Effector CD8-positive, alpha-beta T cell (primary cell): Measurements from ENCODE around the gene SHTN1.

Experiments used
- DNase-seq: peaks from one replicate; lab custom pipeline; 2025; lab: John Stamatoyannopoulos, UW
- total RNA-seq, 4 experiments: gene quantifications; one replicate each; lab custom pipeline; 2026; lab: John Stamatoyannopoulos, UW

Gene SHTN1
- total RNA-seq = 0 to 0.91 (median 0.13) reads per million in 4 experiments

GRCh38 chr10:117005026-117005526 is at the start of gene SHTN1:
TSS of gene SHTN1 (minus strand) at chr10:117005187. CDS start at chr10:117005079, 108 bp downstream.
- no peak for DNase-seq

DNA sequence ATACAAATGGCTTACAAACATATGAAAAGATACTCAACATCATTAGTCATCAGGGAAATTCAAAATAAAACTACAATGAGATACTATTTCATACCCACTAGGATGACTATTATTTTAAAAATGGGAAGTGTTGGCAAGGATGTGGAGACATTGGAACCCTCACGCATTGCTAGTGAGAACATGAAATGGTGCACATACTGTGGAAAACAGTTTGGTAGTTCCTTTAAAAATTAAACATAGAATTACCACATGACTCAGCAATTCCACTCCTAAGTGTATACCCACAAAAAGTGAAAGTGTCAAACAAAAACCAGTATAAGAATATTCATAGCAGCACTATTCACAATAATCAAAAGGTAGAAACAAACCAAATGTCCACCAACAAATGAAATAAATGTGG is 48.5 kb upstream of the SHTN1 start:
- no peak for DNase-seq

DNA sequence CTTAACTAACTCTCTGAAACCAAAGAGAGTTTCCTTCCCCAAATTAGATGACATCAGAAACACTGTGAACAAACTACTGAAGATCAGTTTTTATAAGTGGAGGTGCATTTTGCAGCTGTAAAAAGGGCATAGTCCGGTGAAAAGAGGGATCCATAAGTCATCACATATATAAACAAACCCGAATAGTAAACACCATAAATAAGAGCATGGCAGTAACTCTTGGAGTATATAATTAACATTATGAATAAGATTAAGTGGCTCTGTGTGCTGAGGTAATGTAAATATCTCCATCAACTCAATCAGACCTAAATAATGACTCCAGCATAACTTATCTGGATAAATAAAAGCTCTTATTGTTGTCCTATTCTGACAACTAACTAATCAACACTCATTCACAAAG is 43.0 kb upstream of the SHTN1 start:
- DNase-seq = no peak

DNA sequence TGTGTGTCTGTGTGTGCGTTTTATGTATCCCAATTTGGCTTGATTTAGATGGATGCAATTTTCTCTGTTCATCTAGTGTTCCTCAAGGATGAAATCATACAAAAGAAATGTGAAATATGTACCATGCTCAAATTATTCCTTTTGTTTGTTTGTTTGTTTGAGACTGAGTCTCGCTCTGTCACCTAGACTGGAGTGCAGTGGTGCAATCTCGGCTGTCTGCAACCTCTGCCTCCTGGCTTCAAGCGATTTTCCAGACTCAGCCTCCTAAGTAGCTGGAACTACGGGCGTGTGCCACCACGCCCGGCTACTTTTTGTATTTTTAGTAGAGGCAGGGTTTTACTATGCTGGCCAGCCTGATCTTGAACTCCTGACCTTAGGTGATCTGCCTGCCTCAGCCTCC is 11.3 kb upstream of the SHTN1 start:
- no peak for DNase-seq

DNA sequence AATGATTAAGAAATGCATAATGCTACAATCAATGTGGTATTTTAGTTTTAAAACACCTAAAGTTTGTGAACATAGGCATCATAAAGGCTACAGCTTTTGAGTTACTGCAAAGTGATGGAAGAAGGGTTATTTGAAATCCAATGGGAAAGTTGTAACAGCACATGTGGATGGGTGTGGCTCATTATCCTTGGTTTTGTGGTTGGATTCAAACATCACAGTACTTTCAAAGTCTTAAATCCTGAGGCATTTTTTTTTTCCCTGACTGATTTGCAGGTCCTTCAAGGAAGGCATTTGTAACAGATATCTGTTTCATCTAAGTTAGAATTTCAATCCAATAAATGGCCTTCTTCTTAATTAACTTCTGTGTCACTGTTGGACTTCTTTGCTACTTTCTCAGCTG is 9.8 kb upstream of the SHTN1 start:
- DNase-seq = no peak

- DNase-seq = no peak
Observed at GRCh38 chr10:117007080-117007479, 2.1 kb upstream of the SHTN1 start.

GRCh38 chr10:117005527-117006055 is 604 bp upstream of the SHTN1 start:
- DNase-seq = no peak

GRCh38 chr10:117004227-117005025 is 561 bp downstream of the SHTN1 start:
- no peak for DNase-seq

DNA sequence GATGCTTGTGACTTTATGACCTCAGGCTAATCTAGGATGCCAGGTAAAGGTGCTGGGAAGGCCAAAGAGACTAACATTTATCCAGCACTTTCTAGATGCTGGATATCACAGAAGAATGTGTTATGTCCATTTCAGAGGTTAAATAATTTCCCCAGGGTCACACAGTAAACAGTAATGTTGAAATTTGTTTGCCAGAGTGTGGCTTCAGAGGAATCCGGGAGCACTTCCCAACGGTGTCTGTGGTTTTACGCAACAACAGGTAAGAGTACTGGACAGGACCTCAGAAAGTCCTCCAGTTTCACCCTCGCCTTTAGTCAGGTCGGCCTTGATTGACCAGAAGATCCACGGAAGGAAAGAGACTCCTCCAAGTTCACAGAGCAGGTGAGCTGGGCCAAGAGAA is 1.7 kb downstream of the SHTN1 start:
- no peak for DNase-seq

DNA sequence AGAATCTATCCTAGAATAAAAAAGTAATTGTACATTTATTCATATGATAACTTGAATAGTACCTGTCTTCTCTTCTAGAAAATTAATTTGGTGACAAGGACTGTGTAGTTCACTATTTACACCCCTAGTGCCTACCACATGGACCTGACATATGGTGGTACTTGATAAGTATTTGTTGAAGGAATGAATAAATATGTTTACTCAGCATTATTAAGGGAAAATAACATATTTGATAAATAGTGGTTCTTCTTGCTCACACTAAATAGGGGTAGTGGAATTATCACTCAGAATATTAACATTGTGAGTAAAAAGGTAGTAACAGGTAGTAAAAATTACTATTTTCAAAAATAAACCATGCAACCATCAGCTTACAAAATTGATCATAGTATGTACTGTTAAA is 2.8 kb downstream of the SHTN1 start:
- DNase-seq = no peak

DNA sequence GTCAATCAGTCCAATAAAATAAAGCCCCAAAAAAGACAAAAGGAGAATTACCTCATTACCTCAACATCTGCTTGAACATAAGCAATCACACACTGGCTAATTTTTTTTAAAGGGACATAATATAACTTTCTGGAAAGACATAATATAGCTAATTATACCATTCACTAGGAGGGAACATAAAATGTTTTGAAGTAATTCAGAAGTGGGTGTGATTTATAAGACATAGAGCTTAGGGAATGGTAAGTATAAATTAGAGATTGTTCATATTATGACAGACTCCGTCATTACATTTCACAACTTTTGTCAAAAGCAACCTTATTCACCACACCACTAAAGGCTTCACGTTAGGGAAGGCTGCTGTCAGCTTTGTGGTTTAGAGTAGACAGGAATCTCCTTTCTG is 3.8 kb downstream of the SHTN1 start:
- DNase-seq = no peak

GRCh38 chr10:117000580-117000979 is 4.4 kb downstream of the SHTN1 start:
- no peak for DNase-seq

- no peak for DNase-seq
Observed at GRCh38 chr10:116998172-116998571, 6.8 kb downstream of the SHTN1 start.

- DNase-seq = no peak
Observed at GRCh38 chr10:116997015-116997414, 8.0 kb downstream of the SHTN1 start.

- DNase-seq = no peak
Observed at GRCh38 chr10:116995648-116996047, 9.3 kb downstream of the SHTN1 start.

DNA sequence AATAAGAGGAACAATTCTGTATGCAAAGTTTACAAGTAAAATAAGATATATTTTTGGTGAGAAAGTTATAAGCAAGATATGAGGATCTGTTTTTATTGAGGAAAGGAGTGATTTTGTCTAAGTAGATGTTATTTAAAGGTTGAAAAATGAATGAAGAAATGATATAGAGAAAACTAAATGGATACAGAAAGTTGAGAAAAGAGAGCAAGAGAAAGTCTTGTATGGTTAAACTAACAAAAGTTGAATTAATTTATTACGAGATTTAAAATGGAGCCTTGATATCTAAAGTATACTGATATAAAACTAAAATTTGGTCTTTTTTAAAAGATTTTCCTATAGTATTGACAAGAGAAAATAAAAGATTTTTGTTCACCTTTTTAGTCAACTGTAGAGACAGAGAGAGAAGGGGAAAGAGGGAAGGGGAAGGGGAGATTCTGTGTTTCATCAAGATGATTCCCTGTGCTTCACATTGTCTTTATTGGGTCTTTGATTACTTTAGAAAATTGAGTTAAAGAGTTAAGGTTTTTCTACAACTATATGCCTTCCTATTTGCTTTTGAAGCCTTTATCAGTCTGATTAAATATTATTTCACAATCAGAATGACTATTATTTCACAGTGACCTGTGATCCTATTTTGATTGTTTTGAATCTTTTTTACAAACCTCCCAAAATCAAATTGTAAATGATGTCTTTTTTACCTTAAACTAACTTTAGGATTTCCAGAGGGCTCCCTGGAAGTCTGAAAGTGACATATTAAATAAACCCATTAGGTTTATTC is 10.7 kb downstream of the SHTN1 start:
- DNase-seq = no peak

GRCh38 chr10:116993610-116994009 is 11.4 kb downstream of the SHTN1 start:
- DNase-seq = no peak

- DNase-seq = no peak
Observed at GRCh38 chr10:116992183-116992582, 12.8 kb downstream of the SHTN1 start.

GRCh38 chr10:116990276-116990800 is 14.6 kb downstream of the SHTN1 start:
- DNase-seq = no peak

DNA sequence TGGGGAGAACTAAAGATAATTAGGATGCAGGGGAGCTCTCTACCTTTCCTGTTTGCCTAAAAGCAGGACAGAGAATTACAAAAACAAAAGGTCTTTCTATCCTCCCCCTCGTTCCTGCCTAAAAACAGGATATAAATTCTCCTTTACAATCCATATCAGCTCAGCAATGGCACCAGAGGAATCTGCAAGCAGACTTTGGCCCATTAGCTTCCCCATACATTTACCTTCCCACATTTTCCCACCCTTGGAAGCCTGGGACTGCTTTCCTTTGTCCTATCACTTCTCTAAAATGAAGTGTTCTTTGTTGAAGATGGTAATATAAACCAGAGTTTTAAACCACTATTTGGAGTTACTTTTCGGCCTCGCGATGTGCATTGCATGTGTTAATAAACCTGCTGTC is 15.5 kb downstream of the SHTN1 start:
- no peak for DNase-seq

DNA sequence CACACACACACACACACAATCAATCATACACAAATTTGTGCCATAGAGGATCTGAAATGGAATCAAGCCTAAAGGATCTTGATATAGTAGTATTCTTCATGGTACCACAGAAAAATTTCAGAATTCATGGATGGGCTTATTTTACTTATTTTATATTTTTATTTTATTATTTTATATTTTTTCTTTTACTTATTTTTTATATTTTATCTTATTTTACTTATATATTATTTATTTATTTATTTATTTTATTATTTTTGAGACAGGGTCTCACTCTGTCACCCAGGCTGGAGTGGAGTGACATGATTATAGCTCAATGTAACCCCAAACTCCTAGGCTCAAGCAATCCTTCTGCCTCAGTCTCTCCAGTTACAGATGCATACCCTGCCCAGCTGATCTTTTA is 16.7 kb downstream of the SHTN1 start:
- DNase-seq = no peak

GRCh38 chr10:116985611-116986010 is 19.4 kb downstream of the SHTN1 start:
- no peak for DNase-seq
